ENCODE results near the gene ALDH1A3. TPM values are rescaled to one million over a fixed set of nuclear protein-coding genes. Genes with fewer than 3 reads are reported as not detected.

ALDH1A3 gene
- total and polyA plus RNA-seq, 2 donors (not counting 1 experiment from before 2014, with no cell fraction given), result 4.2 to 32.5 TPM

- Histone ChIP-seq H2AFZ (ENCODE audit: low read length) (no peak overlapping the region), H3K27me3 (ENCODE audit: control insufficient read depth, insufficient read depth, low read length) (no peaks in the 10 kb centered on the region), H3K9me3 (ENCODE audit: control insufficient read depth, insufficient read depth, low read depth, low read length) (no peaks in the 10 kb centered on the region), H3K4me2 (ENCODE audit: extremely low read depth, insufficient read depth, low read length) (no peak overlapping the region), H3K79me2 (ENCODE audit: control insufficient read depth, insufficient read depth, low read length) (no peaks in the 10 kb centered on the region), H3K36me3 (ENCODE audit: control insufficient read depth, insufficient read depth, low read length) (no peaks in the 10 kb centered on the region), H4K20me1 (ENCODE audit: control insufficient read depth, extremely low read depth, insufficient read depth, low read length) (no peaks in the 10 kb centered on the region), H3K4me3 (replicated peaks in 1 of 4; ENCODE audit: control extremely low read depth in 1 of 4, insufficient read depth in 1 of 4, low read depth in 3 of 4, low read length in 4 of 4) (no peak overlapping the region), H3K9ac (ENCODE audit: insufficient read depth, low read length) (no peak overlapping the region), H3K27ac (ENCODE audit: insufficient read depth, low read length) (no peak overlapping the region), H3K4me1 (ENCODE audit: control insufficient read depth, extremely low read depth, insufficient read depth, low read length) (peaks cover 5% of the 10 kb centered on the region)
- TF ChIP-seq EZH2 (IDR thresholded peaks at IDR 0.05; ENCODE audit: low read length, missing control alignments) (no peak), CTCF (conservative IDR thresholded peaks at IDR 0.05 in 1 of 2, IDR thresholded peaks at IDR 0.05 in 1 of 2; ENCODE audit: low read depth in 1 of 2, low read length in 2 of 2) (no peak)
- DNase-seq (ENCODE audit: low read depth in 2 of 2), result no peak
Measured at GRCh38 chr15:100905850-100906249, 26.2 kb downstream of the ALDH1A3 start.

GRCh38 chr15:100908466-100908865 is 28.8 kb downstream of the ALDH1A3 start:
- Histone ChIP-seq H3K9ac (ENCODE audit: insufficient read depth, low read length) (no peak overlapping the region), H2AFZ (ENCODE audit: low read length) (no peak overlapping the region), H3K27ac (ENCODE audit: insufficient read depth, low read length) (no peak overlapping the region), H3K4me2 (ENCODE audit: extremely low read depth, insufficient read depth, low read length) (no peak overlapping the region), H3K9me3 (ENCODE audit: control insufficient read depth, insufficient read depth, low read depth, low read length) (no peaks in the 10 kb centered on the region), H3K36me3 (ENCODE audit: control insufficient read depth, insufficient read depth, low read length) (no peaks in the 10 kb centered on the region), H3K79me2 (ENCODE audit: control insufficient read depth, insufficient read depth, low read length) (no peaks in the 10 kb centered on the region), H4K20me1 (ENCODE audit: control insufficient read depth, extremely low read depth, insufficient read depth, low read length) (no peaks in the 10 kb centered on the region), H3K27me3 (ENCODE audit: control insufficient read depth, insufficient read depth, low read length) (no peaks in the 10 kb centered on the region), H3K4me1 (ENCODE audit: control insufficient read depth, extremely low read depth, insufficient read depth, low read length) (no peaks in the 10 kb centered on the region), H3K4me3 (replicated peaks in 1 of 4; ENCODE audit: control extremely low read depth in 1 of 4, insufficient read depth in 1 of 4, low read depth in 3 of 4, low read length in 4 of 4) (no peak overlapping the region)
- DNase-seq (ENCODE audit: low read depth in 2 of 2), result no peak
- TF ChIP-seq CTCF (conservative IDR thresholded peaks at IDR 0.05 in 1 of 2, IDR thresholded peaks at IDR 0.05 in 1 of 2; ENCODE audit: low read depth in 1 of 2, low read length in 2 of 2), result no peak
- TF ChIP-seq EZH2 (IDR thresholded peaks at IDR 0.05; ENCODE audit: low read length, missing control alignments), result no peak

GRCh38 chr15:100909565-100909964 is 29.9 kb downstream of the ALDH1A3 start:
- H3K36me3 ChIP-seq (ENCODE audit: control insufficient read depth, insufficient read depth, low read length), result no peaks in the 10 kb centered on the region
- no peaks in the 10 kb centered on the region for H4K20me1 ChIP-seq (ENCODE audit: control insufficient read depth, extremely low read depth, insufficient read depth, low read length)
- no peak overlapping the region for H3K27ac ChIP-seq (ENCODE audit: insufficient read depth, low read length)
- H3K4me2 ChIP-seq (ENCODE audit: extremely low read depth, insufficient read depth, low read length), result no peak overlapping the region
- no peaks in the 10 kb centered on the region for H3K79me2 ChIP-seq (ENCODE audit: control insufficient read depth, insufficient read depth, low read length)
- H3K9me3 ChIP-seq (ENCODE audit: control insufficient read depth, insufficient read depth, low read depth, low read length), result no peaks in the 10 kb centered on the region
- no peak overlapping the region for H3K4me3 ChIP-seq (replicated peaks in 1 of 4; ENCODE audit: control extremely low read depth in 1 of 4, insufficient read depth in 1 of 4, low read depth in 3 of 4, low read length in 4 of 4)
- no peak for DNase-seq (ENCODE audit: low read depth in 2 of 2)
- TF ChIP-seq EZH2 (IDR thresholded peaks at IDR 0.05; ENCODE audit: low read length, missing control alignments) (no peak), CTCF (conservative IDR thresholded peaks at IDR 0.05 in 1 of 2, IDR thresholded peaks at IDR 0.05 in 1 of 2; ENCODE audit: low read depth in 1 of 2, low read length in 2 of 2) (no peak)
- H2AFZ ChIP-seq (ENCODE audit: low read length), result no peak overlapping the region
- no peaks in the 10 kb centered on the region for H3K27me3 ChIP-seq (ENCODE audit: control insufficient read depth, insufficient read depth, low read length)
- H3K4me1 ChIP-seq (ENCODE audit: control insufficient read depth, extremely low read depth, insufficient read depth, low read length), result no peaks in the 10 kb centered on the region
- H3K9ac ChIP-seq (ENCODE audit: insufficient read depth, low read length), result no peak overlapping the region
